Fibroblast of lung (primary cell): ENCODE measurements around the gene SEC31B. TPM values are rescaled to one million over a fixed set of nuclear protein-coding genes. Genes with fewer than 3 reads are reported as not detected.

Source experiments
- DNase-seq, 2 donors: peaks; one replicate each; pipeline versions ENCODE4 v3.0.0 to v3.0.0-alpha.2; 2010; ENCODE audit warnings: low read depth in 2 of 2
- H2AFZ ChIP-seq: 2 replicates; pipeline ENCODE4 v1.5.1; 2012; ENCODE audit warnings: low read length, control low read depth, inconsistent platforms
- H3K27ac ChIP-seq: 2 replicates; pipeline ENCODE4 v1.5.1; 2011; ENCODE audit warnings: low read length, control low read depth; ENCODE audit not compliant: insufficient read depth
- H3K27me3 ChIP-seq: 2 replicates; pipeline ENCODE4 v1.5.1; 2011; ENCODE audit warnings: mild to moderate bottlenecking, low read length; ENCODE audit not compliant: control insufficient read depth, insufficient read depth
- H3K36me3 ChIP-seq: 2 replicates; pipeline ENCODE4 v1.5.1; 2011; ENCODE audit warnings: low read length; ENCODE audit not compliant: control insufficient read depth, insufficient read depth
- H3K4me1 ChIP-seq: 2 replicates; pipeline ENCODE4 v1.5.1; 2011; ENCODE audit warnings: low read length; ENCODE audit not compliant: control insufficient read depth, insufficient read depth; ENCODE audit errors: extremely low read depth
- H3K4me2 ChIP-seq: 2 replicates; pipeline ENCODE4 v1.5.1; 2011; ENCODE audit warnings: low read length, control low read depth; ENCODE audit not compliant: insufficient read depth; ENCODE audit errors: extremely low read depth
- H3K4me3 ChIP-seq, 4 experiments: fragments of 200-600 bp in 1 of 4; sonication (generic) in 1 of 4; replicated peaks in 1 of 4; 2 replicates each; pipeline ENCODE4 v1.5.1; 2011 to 2016; ENCODE audit warnings: low read length in 4 of 4, low read depth in 3 of 4, mild to moderate bottlenecking in 3 of 4, control low read depth in 2 of 4, inconsistent platforms in 1 of 4, mixed read lengths in 1 of 4; ENCODE audit not compliant: insufficient read depth in 1 of 4; ENCODE audit errors: control extremely low read depth in 1 of 4
- H3K79me2 ChIP-seq: 2 replicates; pipeline ENCODE4 v1.5.1; 2012; ENCODE audit warnings: mild to moderate bottlenecking, low read length, inconsistent platforms; ENCODE audit not compliant: control insufficient read depth, insufficient read depth
- H3K9ac ChIP-seq: 2 replicates; pipeline ENCODE4 v1.5.1; 2011; ENCODE audit warnings: mild to moderate bottlenecking, low read length, control low read depth; ENCODE audit not compliant: insufficient read depth
- H3K9me3 ChIP-seq: 2 replicates; pipeline ENCODE4 v1.5.1; 2012; ENCODE audit warnings: low read depth, low read length; ENCODE audit not compliant: control insufficient read depth, insufficient read depth
- H4K20me1 ChIP-seq: 2 replicates; pipeline ENCODE4 v1.5.1; 2011; ENCODE audit warnings: low read length; ENCODE audit not compliant: control insufficient read depth, insufficient read depth; ENCODE audit errors: extremely low read depth
- CTCF ChIP-seq, 2 donors: IDR thresholded peaks in 1 of 2; conservative IDR thresholded peaks in 1 of 2; 1 replicate in 1 of 2; 2 replicates in 1 of 2; pipeline ENCODE4 v1.5.1; 2011 to 2012; ENCODE audit warnings: low read length in 2 of 2, control low read depth in 1 of 2, inconsistent platforms in 1 of 2, low read depth in 1 of 2, mild to moderate bottlenecking in 1 of 2
- EZH2 ChIP-seq: IDR thresholded peaks from 2 replicates; pipeline ENCODE4 v1.5.1; 2012; ENCODE audit warnings: low read length, control low read depth, mild to moderate bottlenecking; ENCODE audit errors: missing control alignments
- polyA plus RNA-seq, 2 donors: library from polyadenylated mRNA; depleted of rRNA in 1 of 2; stranded (reverse) in 1 of 2; unstranded in 1 of 2; fragments of >200 nt; gene quantifications; 2 replicates each; pipeline ENCODE4 v1.2.1, GENCODE V29; 2011 to 2012; ENCODE audit warnings: missing spikeins in 1 of 2
- total RNA-seq: library from RNA; depleted of rRNA; stranded (reverse); fragments of >200 nt; gene quantifications from 2 replicates; pipeline ENCODE4 v1.2.1, GENCODE V29; 2014

SEC31B gene
- total and polyA plus RNA-seq, 2 donors (not counting 1 experiment from before 2014, with no cell fraction given) = 2.7 to 3.0 TPM

GRCh38 chr10:100442548-100442947, 77.1 kb downstream of the SEC31B start:
- Histone ChIP-seq H3K4me3 (no peak overlapping the region), H3K27me3 (peaks cover 5% of the 10 kb centered on the region), H3K36me3 (no peaks in the 10 kb centered on the region), H4K20me1 (no peaks in the 10 kb centered on the region), H3K9me3 (no peaks in the 10 kb centered on the region), H3K4me2 (no peak overlapping the region), H3K79me2 (no peaks in the 10 kb centered on the region), H2AFZ (no peak overlapping the region), H3K27ac (no peak overlapping the region), H3K9ac (no peak overlapping the region), H3K4me1 (no peaks in the 10 kb centered on the region)
- no peak for TF ChIP-seq CTCF (conservative IDR thresholded peaks at IDR 0.05 in 1 of 2, IDR thresholded peaks at IDR 0.05 in 1 of 2; ENCODE audit: low read depth in 1 of 2, low read length in 2 of 2)
- no peak for TF ChIP-seq EZH2
- DNase-seq = no peak

- H3K27me3 ChIP-seq = peaks cover 2% of the 10 kb centered on the region
- no peaks in the 10 kb centered on the region for H3K9me3 ChIP-seq
- no peak overlapping the region for H3K4me2 ChIP-seq
- H3K4me1 ChIP-seq = no peaks in the 10 kb centered on the region
- H3K27ac ChIP-seq = no peak overlapping the region
- no peak for TF ChIP-seq EZH2
- no peak for TF ChIP-seq CTCF (conservative IDR thresholded peaks at IDR 0.05 in 1 of 2, IDR thresholded peaks at IDR 0.05 in 1 of 2; ENCODE audit: low read depth in 1 of 2, low read length in 2 of 2)
- no peak for DNase-seq
- no peak overlapping the region for H3K9ac ChIP-seq
- no peaks in the 10 kb centered on the region for H3K36me3 ChIP-seq
- no peaks in the 10 kb centered on the region for H3K79me2 ChIP-seq
- no peaks in the 10 kb centered on the region for H4K20me1 ChIP-seq
- H3K4me3 ChIP-seq = no peak overlapping the region
- no peak overlapping the region for H2AFZ ChIP-seq
Measured at GRCh38 chr10:100438674-100439315, 80.9 kb downstream of the SEC31B start.

Other genes with a start within 250 kb of the SEC31B start
- gene BLOC1S2, start 233.2 kb downstream of the SEC31B start, total RNA-seq = 59.1 and 88.8 TPM in 2 replicates
- gene BLOC1S2, start 233.2 kb downstream of the SEC31B start, polyA plus RNA-seq = 48.1 and 49.4 TPM in 2 replicates
- not detected in 2 replicates for gene PKD2L1, start 189.6 kb downstream of the SEC31B start, total RNA-seq
- gene PKD2L1, start 189.6 kb downstream of the SEC31B start, polyA plus RNA-seq = not detected in 2 replicates
- 367 and 537 TPM in 2 replicates for gene SCD, start 172.6 kb downstream of the SEC31B start, total RNA-seq
- 548 and 754 TPM in 2 replicates for gene SCD, start 172.6 kb downstream of the SEC31B start, polyA plus RNA-seq
- gene WNT8B, start 56.9 kb downstream of the SEC31B start, total RNA-seq = not detected in 2 replicates
- not detected in 2 replicates for gene WNT8B, start 56.9 kb downstream of the SEC31B start, polyA plus RNA-seq
- gene NDUFB8, start 10.0 kb upstream of the SEC31B start, total RNA-seq = 154 and 167 TPM in 2 replicates
- gene NDUFB8, start 10.0 kb upstream of the SEC31B start, polyA plus RNA-seq = 160 and 177 TPM in 2 replicates
- gene HIF1AN, start 16.1 kb upstream of the SEC31B start, total RNA-seq = 10.3 and 14.2 TPM in 2 replicates
- gene HIF1AN, start 16.1 kb upstream of the SEC31B start, polyA plus RNA-seq = 16.6 and 26.6 TPM in 2 replicates
- gene PAX2, start 225.7 kb upstream of the SEC31B start, total RNA-seq = under 0.01 TPM in 1 of 2 replicates, not detected in the other
- gene PAX2, start 225.7 kb upstream of the SEC31B start, polyA plus RNA-seq = not detected in 2 replicates